Gastrocnemius medialis (tissue), 4 donors: Measurements from ENCODE around the gene RBM28. TPM values are rescaled to one million over a fixed set of nuclear protein-coding genes. Genes with fewer than 3 reads are reported as not detected.
"Not testable (repeated sequence)": the region's sequence is repeated elsewhere in the genome, so short reads cannot be mapped to it uniquely, and the experiment has no call there.

ENCODE experiments used
- ATAC-seq, 2 donors: fragments of 150-250 bp; one replicate each; pipeline ENCODE4 v1.9.1; 2016
- DNase-seq, 2 donors: peaks; one replicate each; pipeline ENCODE4 v3.0.0-alpha.2; 2019
- H3K27ac ChIP-seq, 4 donors: fragments of 200-600 bp; sonication (generic); 1 replicate in 1 of 4; 2 replicates in 3 of 4; pipeline ENCODE4 v1.5.1; 2016 to 2018; ENCODE audit warnings: mild to moderate bottlenecking in 2 of 4, moderate library complexity in 1 of 4
- H3K27me3 ChIP-seq, 3 donors: fragments of 200-600 bp; sonication (generic) in 2 of 3; 1 replicate in 1 of 3; 2 replicates in 2 of 3; pipeline versions ENCODE4 v1.5.1 to v1.6.0; 2016 to 2019; ENCODE audit warnings: mild to moderate bottlenecking in 1 of 3, moderate library complexity in 1 of 3
- H3K36me3 ChIP-seq, 2 donors: fragments of 200-600 bp; sonication (generic) in 1 of 2; one replicate each; pipeline ENCODE4 v1.5.1; 2017 to 2018
- H3K4me1 ChIP-seq, 2 donors: fragments of 200-600 bp; sonication (generic) in 1 of 2; one replicate each; pipeline ENCODE4 v1.5.1; 2016 to 2017; ENCODE audit warnings: mild to moderate bottlenecking in 2 of 2
- H3K4me3 ChIP-seq, 4 donors: fragments of 200-600 bp; sonication (generic) in 3 of 4; 1 replicate in 1 of 4; 2 replicates in 3 of 4; pipeline ENCODE4 v1.5.1; 2016 to 2019; ENCODE audit warnings: mild to moderate bottlenecking in 2 of 4
- H3K9me3 ChIP-seq, 3 donors: fragments of 200-600 bp; sonication (generic) in 2 of 3; 1 replicate in 1 of 3; 2 replicates in 2 of 3; pipeline ENCODE4 v1.5.1; 2016 to 2019
- POLR2A ChIP-seq, 2 donors: fragments of 450-650 bp; IDR thresholded peaks; one replicate each; pipeline ENCODE4 v1.6.1; 2017; ENCODE audit warnings: antibody characterized with exemption in 2 of 2, mild to moderate bottlenecking in 2 of 2, moderate library complexity in 2 of 2
- in situ Hi-C, 4 donors: fragments of 200-750 bp; cut with MboI; loops; one replicate each; pipeline versions ENCODE4 v1.15.0 to v1.8.0; 2017; ENCODE audit warnings: low sequenced_read_pairs in 4 of 4
- intact Hi-C: fragments of 100-400 bp; cut with DNase I; formaldehyde crosslinking; loops from one replicate; pipeline ENCODE4 v1.15.1; 2023; ENCODE audit warnings: low total_unique reads
- total RNA-seq, 4 donors: library from RNA; depleted of rRNA; stranded (reverse); fragments of >200 nt; gene quantifications; one replicate each; pipeline versions ENCODE4 v1.1.0 to v1.2.3, GENCODE V29; 2016
- TF ChIP-seq, protein P1 (sequence below), 5 experiments: fragments of 450-650 bp in 3 of 5; fragments of 200-600 bp in 2 of 5; sonication (generic) in 2 of 5; IDR thresholded peaks in 4 of 5; conservative IDR thresholded peaks in 1 of 5; 1 replicate in 4 of 5; 2 replicates in 1 of 5; pipeline ENCODE4 v1.5.1; 2016 to 2019; ENCODE audit warnings: antibody characterized with exemption in 5 of 5, mild to moderate bottlenecking in 3 of 5, moderate library complexity in 3 of 5

RBM28 gene
- total RNA-seq, 4 donors from 2014 or later: 13.6 to 18.5 (median 16.3) TPM

DNA sequence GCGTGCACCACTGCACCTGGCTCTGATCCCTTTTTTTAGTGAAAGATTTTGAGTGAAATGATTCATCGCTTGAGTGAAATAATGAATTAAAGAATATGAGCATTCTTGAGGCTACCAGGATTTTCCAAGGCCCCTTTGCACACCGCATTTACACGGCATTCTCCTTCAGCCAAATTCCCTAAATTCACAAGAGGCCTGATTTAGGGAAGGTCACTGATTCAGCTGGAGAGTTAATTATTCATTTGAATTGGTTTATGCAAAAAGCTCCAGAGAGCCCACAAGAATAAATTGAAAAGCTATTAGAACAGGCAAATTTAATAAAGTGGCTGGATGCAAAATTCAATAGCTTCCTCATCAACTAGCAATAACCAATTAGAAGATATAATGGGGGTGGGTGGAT, 56.2 kb downstream of the RBM28 start:
- no peak for ATAC-seq
- Histone ChIP-seq H3K9me3 (no peaks in the 10 kb centered on the region), H3K4me1 (no peaks in the 10 kb centered on the region), H3K36me3 (peaks cover 0 to 5% of the 10 kb centered on the region in 2 donors), H3K27me3 (no peaks in the 10 kb centered on the region), H3K27ac (no peak overlapping the region), H3K4me3 (no peak overlapping the region)
- intact Hi-C loops: no loop called here
- in situ Hi-C loops: no loop called here
- no peak for DNase-seq
- TF ChIP-seq, protein P1, sequence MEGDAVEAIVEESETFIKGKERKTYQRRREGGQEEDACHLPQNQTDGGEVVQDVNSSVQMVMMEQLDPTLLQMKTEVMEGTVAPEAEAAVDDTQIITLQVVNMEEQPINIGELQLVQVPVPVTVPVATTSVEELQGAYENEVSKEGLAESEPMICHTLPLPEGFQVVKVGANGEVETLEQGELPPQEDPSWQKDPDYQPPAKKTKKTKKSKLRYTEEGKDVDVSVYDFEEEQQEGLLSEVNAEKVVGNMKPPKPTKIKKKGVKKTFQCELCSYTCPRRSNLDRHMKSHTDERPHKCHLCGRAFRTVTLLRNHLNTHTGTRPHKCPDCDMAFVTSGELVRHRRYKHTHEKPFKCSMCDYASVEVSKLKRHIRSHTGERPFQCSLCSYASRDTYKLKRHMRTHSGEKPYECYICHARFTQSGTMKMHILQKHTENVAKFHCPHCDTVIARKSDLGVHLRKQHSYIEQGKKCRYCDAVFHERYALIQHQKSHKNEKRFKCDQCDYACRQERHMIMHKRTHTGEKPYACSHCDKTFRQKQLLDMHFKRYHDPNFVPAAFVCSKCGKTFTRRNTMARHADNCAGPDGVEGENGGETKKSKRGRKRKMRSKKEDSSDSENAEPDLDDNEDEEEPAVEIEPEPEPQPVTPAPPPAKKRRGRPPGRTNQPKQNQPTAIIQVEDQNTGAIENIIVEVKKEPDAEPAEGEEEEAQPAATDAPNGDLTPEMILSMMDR (IDR thresholded peaks at IDR 0.05 in 4 of 5, conservative IDR thresholded peaks at IDR 0.05 in 1 of 5): no peak
- no peak for TF ChIP-seq POLR2A (IDR thresholded peaks at IDR 0.05)

DNA sequence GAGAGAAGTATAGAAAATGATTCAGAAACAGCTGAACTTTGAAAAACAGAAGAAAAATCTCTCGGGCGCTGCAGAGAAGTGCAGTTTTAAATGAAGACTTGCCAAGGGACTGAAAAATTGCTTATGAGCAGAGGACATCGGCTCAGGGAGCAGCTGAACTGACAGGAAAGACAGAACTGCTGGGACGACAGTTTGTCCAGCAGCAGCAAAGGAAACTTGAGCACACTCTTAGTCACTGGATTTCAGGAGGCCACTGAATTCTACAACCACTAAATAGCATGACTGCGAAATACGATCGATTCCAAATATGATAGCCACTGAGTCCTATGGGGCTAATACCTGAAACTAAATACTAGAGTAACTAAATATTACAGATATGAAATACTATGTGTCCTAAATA, 59.6 kb downstream of the RBM28 start:
- Histone ChIP-seq H3K27me3 (no peaks in the 10 kb centered on the region), H3K9me3 (no peaks in the 10 kb centered on the region), H3K36me3 (peaks cover 0 to 6% of the 10 kb centered on the region in 2 donors), H3K4me1 (no peaks in the 10 kb centered on the region), H3K27ac (no peak overlapping the region), H3K4me3 (no peak overlapping the region)
- DNase-seq (no peak), ATAC-seq (no peak)
- intact Hi-C loops: no loop called here
- in situ Hi-C loops: no loop called here
- TF ChIP-seq, protein P1 (IDR thresholded peaks at IDR 0.05 in 4 of 5, conservative IDR thresholded peaks at IDR 0.05 in 1 of 5): no peak

DNA sequence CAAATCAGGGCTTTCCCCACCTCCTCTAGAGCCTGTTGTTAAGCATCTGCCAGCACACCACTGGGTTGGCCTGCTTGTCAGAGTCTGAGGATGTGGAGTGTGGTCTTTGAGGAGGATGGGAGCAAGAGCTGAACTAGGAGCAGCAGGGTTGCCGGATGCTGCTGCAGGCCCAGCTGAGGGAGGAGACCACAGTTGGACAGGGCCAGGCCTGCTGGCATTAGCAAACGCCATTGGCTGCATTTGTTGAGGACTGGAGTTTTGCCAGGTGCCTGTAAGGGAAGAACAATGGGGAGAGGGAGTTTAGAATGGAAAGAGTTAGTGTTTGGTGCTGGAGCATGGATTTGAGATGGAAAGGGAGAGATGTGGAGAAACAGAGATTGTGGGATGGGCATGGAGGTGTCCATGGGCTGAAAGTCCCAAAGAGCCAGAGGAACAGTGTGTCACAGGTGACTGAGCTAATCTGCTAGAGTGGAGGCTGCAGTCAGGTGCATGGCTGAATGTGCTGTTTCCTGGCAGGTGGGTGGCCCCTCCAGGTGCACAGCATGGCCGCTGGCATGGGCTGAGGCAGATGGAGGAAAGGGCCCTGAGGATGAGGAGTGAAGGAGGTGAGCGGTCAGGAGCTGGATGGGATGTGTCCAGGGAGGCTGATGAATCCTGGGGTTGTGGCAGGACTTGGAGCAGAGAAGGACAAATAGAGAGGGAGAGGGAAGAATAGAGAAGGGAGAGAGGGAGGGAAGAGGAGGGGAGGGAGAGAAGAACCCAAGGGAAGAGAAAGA, 61.9 kb downstream of the RBM28 start:
- TF ChIP-seq POLR2A (IDR thresholded peaks at IDR 0.05): no peak
- TF ChIP-seq, protein P1 (IDR thresholded peaks at IDR 0.05 in 4 of 5, conservative IDR thresholded peaks at IDR 0.05 in 1 of 5): no peak
- DNase-seq: no peak
- H3K27ac ChIP-seq: no peak overlapping the region
- in situ Hi-C loops (no loop called here), intact Hi-C loops (no loop called here)
- no peaks in the 10 kb centered on the region for H3K9me3 ChIP-seq
- no peaks in the 10 kb centered on the region for H3K4me1 ChIP-seq
- no peaks in the 10 kb centered on the region for H3K27me3 ChIP-seq
- ATAC-seq: no peak
- H3K4me3 ChIP-seq: no peak overlapping the region
- peaks cover 0 to 6% of the 10 kb centered on the region in 2 donors for H3K36me3 ChIP-seq

DNA sequence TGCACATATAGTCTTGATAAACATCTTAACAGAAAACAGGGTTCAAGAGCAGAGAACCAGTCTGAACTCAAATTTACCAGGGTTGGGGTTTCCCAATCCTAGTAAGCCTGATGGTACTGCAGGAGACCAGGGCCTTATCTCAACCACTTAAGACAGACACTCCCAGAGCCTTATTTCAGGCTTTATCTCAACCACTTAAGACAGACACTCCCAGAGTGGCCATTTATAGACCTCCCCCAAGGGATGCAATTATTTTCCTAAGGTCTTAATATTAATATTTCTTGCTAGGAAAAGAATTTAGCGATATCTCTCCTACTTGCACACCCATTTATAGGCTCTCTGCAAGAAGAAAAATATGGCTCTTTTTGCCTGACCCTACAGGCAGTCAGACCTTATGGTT, 63.3 kb downstream of the RBM28 start:
- H3K27me3 ChIP-seq, H3K27ac ChIP-seq, in situ Hi-C loops, ATAC-seq, H3K9me3 ChIP-seq, H3K4me1 ChIP-seq, H3K4me3 ChIP-seq, intact Hi-C loops, H3K36me3 ChIP-seq, DNase-seq: not testable (repeated sequence)

DNA sequence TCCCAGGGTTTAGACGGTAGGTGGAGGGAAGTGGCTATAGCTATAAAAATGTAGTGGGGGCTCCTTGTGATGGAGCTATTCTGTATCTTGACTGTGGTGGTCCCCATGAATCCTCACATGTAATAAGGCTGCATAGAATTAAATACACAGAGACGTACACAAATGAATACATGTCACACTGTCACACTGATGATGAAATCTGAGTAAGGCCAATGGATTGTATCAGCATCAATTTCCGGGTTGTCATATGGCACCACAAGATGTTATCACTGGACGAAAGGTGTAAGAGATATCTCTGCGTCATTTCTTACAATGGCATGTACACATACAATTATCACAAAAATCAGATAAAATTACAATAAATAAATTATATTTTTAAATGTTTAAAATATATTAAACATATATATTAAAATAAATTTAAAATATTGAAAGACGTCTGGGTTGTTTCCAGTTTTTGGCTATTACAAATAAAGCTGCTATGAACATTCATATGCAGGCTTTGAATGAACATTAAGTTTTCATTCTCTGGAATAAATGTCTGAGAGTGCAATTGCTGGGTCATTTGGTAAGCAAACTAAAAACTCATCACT, 64.5 kb downstream of the RBM28 start:
- TF ChIP-seq POLR2A (IDR thresholded peaks at IDR 0.05): no peak
- TF ChIP-seq, protein P1 (IDR thresholded peaks at IDR 0.05 in 4 of 5, conservative IDR thresholded peaks at IDR 0.05 in 1 of 5): no peak
- intact Hi-C loops (no loop called here), in situ Hi-C loops (no loop called here)
- Histone ChIP-seq H3K9me3 (no peaks in the 10 kb centered on the region), H3K27me3 (no peaks in the 10 kb centered on the region), H3K27ac (no peak overlapping the region), H3K4me3 (no peak overlapping the region), H3K4me1 (no peaks in the 10 kb centered on the region), H3K36me3 (peaks cover 0 to 6% of the 10 kb centered on the region in 2 donors)
- no peak for DNase-seq
- ATAC-seq: no peak
